Psoas muscle (tissue), 8 donors: ENCODE measurements around the gene PHF10. TPM values are rescaled to one million over a fixed set of nuclear protein-coding genes. Genes with fewer than 3 reads are reported as not detected.

ENCODE experiments used
- ATAC-seq, 4 donors: fragments of 200-7000 bp; cut with Tn5 transposase; one replicate each; pipeline ENCODE4 v1.9.1; 2020; ENCODE audit warnings: moderate library complexity in 3 of 4, mild to moderate bottlenecking in 2 of 4
- DNase-seq, 2 donors: peaks; one replicate each; pipeline ENCODE4 v3.0.0-alpha.2; 2020
- H3K27ac ChIP-seq: fragments of 200-600 bp; one replicate; pipeline ENCODE4 v1.8.0; 2022
- H3K27me3 ChIP-seq, 3 donors: fragments of 200-600 bp in 1 of 3; one replicate each; pipeline versions ENCODE4 v1.6.1 to v1.8.0; 2013 to 2022; ENCODE audit warnings: low read length in 2 of 3, mild to moderate bottlenecking in 2 of 3, moderate library complexity in 1 of 3; ENCODE audit not compliant: insufficient read depth in 3 of 3
- H3K36me3 ChIP-seq, 2 donors: fragments of 200-600 bp in 1 of 2; one replicate each; pipeline versions ENCODE4 v1.6.1 to v1.8.0; 2013 to 2022; ENCODE audit warnings: low read depth in 1 of 2, mild to moderate bottlenecking in 1 of 2, moderate library complexity in 1 of 2; ENCODE audit not compliant: insufficient read depth in 1 of 2
- H3K4me1 ChIP-seq: fragments of 200-600 bp; one replicate; pipeline ENCODE4 v1.8.0; 2022
- H3K4me3 ChIP-seq: fragments of 200-600 bp; one replicate; pipeline ENCODE4 v1.8.0; 2022; ENCODE audit warnings: mild to moderate bottlenecking
- H3K9me3 ChIP-seq: fragments of 200-600 bp; one replicate; pipeline ENCODE4 v1.8.0; 2022
- CTCF ChIP-seq: fragments of 200-600 bp; IDR thresholded peaks from one replicate; pipeline ENCODE4 v1.8.0; 2022; ENCODE audit warnings: antibody characterized with exemption
- WGBS, 3 donors: extraction: QIAGEN DNeasy Blood & Tissue Kit; methylation state at CpG; one replicate each; pipeline versions ENCODE4 v1.1.6 to v1.1.7; 2013; 5-methylcytosine and 5-hydroxymethylcytosine counted together
- intact Hi-C, 2 donors: fragments of 100-400 bp; cut with DNase I; formaldehyde crosslinking; loops; one replicate each; pipeline versions ENCODE4 v1.11.0 to v1.14.2; 2022
- polyA plus RNA-seq, 3 donors: library from polyadenylated mRNA; stranded (reverse); fragments of 200-250 nt; gene quantifications; one replicate each; pipeline ENCODE4 v1.2.3, GENCODE V29; 2013
- total RNA-seq, 4 donors: library from RNA; stranded (reverse); fragmentation: NEBNext Ultra II Directional in 2 of 4; extraction: Animal tissue kit (Norgen Biotek cat#: 25700) in 2 of 4; gene quantifications; one replicate each; pipeline versions ENCODE4 v1.2.1 to v1.2.4, GENCODE V29; 2021 to 2023
- donor health status: healthy with polysubstance abuse.
- donor health status: DM: no; HTN: no; CAD: no; lungs with moderate emphysema.
- donor health status: Bipolar disorder and iron deficiency.
- donor health status: healthy.
- donor health status: DM: yes; HTN: yes; CAD: no.
- donor health status: DM: no; HTN: no; CAD: no.
- donor health status: DM: no; HTN: no; CAD: no.
- donor health status: DM: yes; HTN: yes; CAD: no.

Gene PHF10
- total and polyA plus RNA-seq, 7 donors, result 20.2 to 66.6 (median 49.3) TPM

DNA sequence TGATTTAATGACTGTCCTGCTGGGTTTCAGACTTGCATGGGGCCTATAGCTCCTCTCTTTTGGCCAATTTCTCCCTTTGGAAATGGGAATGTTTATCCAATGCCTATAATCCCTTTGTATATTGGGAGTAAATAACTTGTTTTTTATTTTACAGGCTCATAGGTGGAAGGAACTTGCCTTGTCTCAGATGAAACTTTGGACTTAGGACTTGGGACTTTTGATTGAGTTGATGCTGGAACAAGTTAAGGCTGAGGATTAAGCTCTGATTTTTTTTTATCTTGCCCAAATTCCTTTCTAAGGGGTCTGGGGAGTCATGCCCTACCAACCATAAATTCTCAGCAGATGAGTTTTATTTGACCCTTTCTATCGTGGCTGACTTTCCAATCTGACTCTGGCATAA lies 46.0 kb downstream of the PHF10 start:
- intact Hi-C loops, result no loop called here
- 55 to 73% (median 65%) methylated on average over 1 of the region's 1 CpG for WGBS, 3 donors
- H3K36me3 ChIP-seq, result peaks cover 0 to 7% of the 10 kb centered on the region in 2 donors
- no peaks in the 10 kb centered on the region for H3K4me1 ChIP-seq
- H3K27me3 ChIP-seq, result no peaks in the 10 kb centered on the region
- DNase-seq (no peak), ATAC-seq (no peak)
- no peak overlapping the region for H3K27ac ChIP-seq
- no peak overlapping the region for H3K4me3 ChIP-seq
- H3K9me3 ChIP-seq, result no peaks in the 10 kb centered on the region
- no peak for TF ChIP-seq CTCF

GRCh38 chr6:169677096-169677495 lies 47.2 kb downstream of the PHF10 start:
- 84 to 92% (median 91%) methylated on average over 1 of the region's 1 CpG for WGBS, 3 donors
- ATAC-seq (no peak), DNase-seq (no peak)
- TF ChIP-seq CTCF, result no peak
- no peak overlapping the region for H3K27ac ChIP-seq
- no peaks in the 10 kb centered on the region for H3K9me3 ChIP-seq
- H3K27me3 ChIP-seq, result no peaks in the 10 kb centered on the region
- no peaks in the 10 kb centered on the region for H3K4me1 ChIP-seq
- peaks cover 0 to 8% of the 10 kb centered on the region in 2 donors for H3K36me3 ChIP-seq
- intact Hi-C loops, result no loop called here
- no peak overlapping the region for H3K4me3 ChIP-seq

DNA sequence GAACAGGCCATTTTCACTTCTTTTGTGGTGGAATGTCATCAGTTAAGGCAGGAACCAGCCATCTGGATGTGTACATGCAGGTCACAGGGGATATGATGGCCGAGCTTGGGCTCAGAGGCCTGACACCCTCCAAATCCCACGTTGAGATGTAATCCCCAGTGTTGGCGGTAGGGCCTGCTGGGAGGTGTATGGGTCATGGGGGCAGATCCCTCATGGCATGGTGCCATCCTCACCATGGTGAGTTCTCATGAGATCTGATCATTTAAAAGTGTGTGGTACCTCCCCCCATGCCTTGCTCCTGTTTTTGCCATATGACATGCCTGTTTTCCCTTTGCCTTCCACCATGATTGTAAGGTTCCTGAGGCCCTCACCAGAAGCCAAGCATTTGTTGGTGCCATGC lies 49.3 kb downstream of the PHF10 start:
- ATAC-seq (no peak), DNase-seq (no peak)
- 96 to 100% (median 100%) methylated on average over 3 of the region's 3 CpGs for WGBS, 3 donors
- TF ChIP-seq CTCF, result no peak
- Histone ChIP-seq H3K27me3 (no peaks in the 10 kb centered on the region), H3K36me3 (peaks cover 0 to 22% of the 10 kb centered on the region in 2 donors), H3K27ac (no peak overlapping the region), H3K4me3 (no peak overlapping the region), H3K4me1 (no peaks in the 10 kb centered on the region), H3K9me3 (no peaks in the 10 kb centered on the region)
- intact Hi-C loops, result no loop called here

DNA sequence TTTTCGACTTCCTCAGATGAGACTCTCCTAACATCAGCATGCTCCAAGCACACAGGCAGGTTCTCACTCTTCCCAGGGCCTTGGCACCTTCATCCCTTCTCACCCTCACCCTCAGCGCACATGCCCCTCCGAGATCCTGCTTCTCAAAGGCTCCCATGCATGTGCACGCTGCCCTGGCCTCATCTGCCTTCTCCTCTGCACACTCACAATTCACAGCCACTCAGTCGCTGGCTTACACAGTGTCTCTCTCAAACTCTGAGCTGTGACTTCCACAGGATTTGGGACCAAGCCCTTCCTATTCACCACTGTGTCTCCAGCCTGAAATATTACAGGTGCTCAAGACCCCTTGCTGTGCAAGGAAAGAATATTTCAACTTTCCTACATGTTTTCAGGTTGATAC lies 52.7 kb downstream of the PHF10 start:
- H3K27me3 ChIP-seq, result no peaks in the 10 kb centered on the region
- peaks cover 3 to 49% of the 10 kb centered on the region in 2 donors for H3K36me3 ChIP-seq

More for the DNA sequence above, 52.7 kb downstream of the PHF10 start:
- Histone ChIP-seq H3K4me1 (no peaks in the 10 kb centered on the region), H3K9me3 (no peaks in the 10 kb centered on the region), H3K4me3 (no peak overlapping the region), H3K27ac (no peak overlapping the region)
- intact Hi-C loops, result no loop called here
- TF ChIP-seq CTCF, result no peak
- ATAC-seq (no peak), DNase-seq (no peak)
- 94 to 96% (median 94%) methylated on average over 5 of the region's 5 CpGs for WGBS, 3 donors
